Stimulated activated CD4-positive, alpha-beta T cell treated with anti-CD3 and anti-CD28 coated beads, Interleukin-12 subunit alpha, Interleukin-12 subunit beta, amount 100 ng/mL, for 24 hours (primary cell): ENCODE data around the gene CTSL.

ENCODE experiments used
- DNase-seq, 2 experiments: peaks; one replicate each; pipeline ENCODE4 v3.0.0-alpha.2; 2020; ENCODE audit warnings: low read depth in 2 of 2

Gene CTSL

GRCh38 chr9:87725900-87726709 lies at the start of gene CTSL:
Gene CTSL (plus strand): TSS chr9:87726119. CDS start chr9:87727604, 1,485 bp downstream.
- peak; percentile 38 to 52 for DNase-seq

GRCh38 chr9:87676976-87677775 lies 48.7 kb upstream of the CTSL start:
- DNase-seq: no peak

GRCh38 chr9:87677776-87678587 lies 47.9 kb upstream of the CTSL start:
- no peak for DNase-seq

GRCh38 chr9:87678650-87679355 lies 47.1 kb upstream of the CTSL start:
- peak in 1 of 2 experiments; percentile 32 for DNase-seq

GRCh38 chr9:87681271-87682061 lies 44.5 kb upstream of the CTSL start:
- DNase-seq: no peak

GRCh38 chr9:87682085-87682484 lies 43.8 kb upstream of the CTSL start:
- DNase-seq: no peak

GRCh38 chr9:87682618-87683017 lies 43.3 kb upstream of the CTSL start:
- no peak for DNase-seq

- no peak for DNase-seq
Measured at GRCh38 chr9:87683751-87684626, 41.9 kb upstream of the CTSL start.

- DNase-seq: no peak
Measured at GRCh38 chr9:87684627-87685219, 41.2 kb upstream of the CTSL start.

GRCh38 chr9:87685441-87685840 lies 40.5 kb upstream of the CTSL start:
- DNase-seq: no peak

- no peak for DNase-seq
Measured at GRCh38 chr9:87685871-87686519, 39.9 kb upstream of the CTSL start.

- DNase-seq: no peak
Measured at GRCh38 chr9:87686520-87687090, 39.3 kb upstream of the CTSL start.

GRCh38 chr9:87687207-87687606 lies 38.7 kb upstream of the CTSL start:
- DNase-seq: no peak

- no peak for DNase-seq
Measured at GRCh38 chr9:87694236-87694755, 31.6 kb upstream of the CTSL start.

GRCh38 chr9:87695523-87695922 lies 30.4 kb upstream of the CTSL start:
- no peak for DNase-seq

GRCh38 chr9:87696641-87697040 lies 29.3 kb upstream of the CTSL start:
- DNase-seq: no peak

GRCh38 chr9:87698069-87698809 lies 27.7 kb upstream of the CTSL start:
- no peak for DNase-seq
